A375 (cell line): ENCODE measurements around the gene IFNA21. TPM values are rescaled to one million over a fixed set of nuclear protein-coding genes. Genes with fewer than 3 reads are reported as not detected.

ENCODE experiments used
- small RNA-seq: library from RNA; depleted of rRNA; stranded (forward); fragments of <200 nt; gene quantifications from one replicate; pipeline ENCODE3, GENCODE V24; 2014
- total RNA-seq: library from RNA; depleted of rRNA; stranded (reverse); fragments of >200 nt; shearing (Covaris generic); gene quantifications from 2 replicates; pipeline ENCODE4 v1.2.3, GENCODE V29; 2014; rRNA removed

IFNA21 gene
- total RNA-seq: not detected in 2 replicates

DNA sequence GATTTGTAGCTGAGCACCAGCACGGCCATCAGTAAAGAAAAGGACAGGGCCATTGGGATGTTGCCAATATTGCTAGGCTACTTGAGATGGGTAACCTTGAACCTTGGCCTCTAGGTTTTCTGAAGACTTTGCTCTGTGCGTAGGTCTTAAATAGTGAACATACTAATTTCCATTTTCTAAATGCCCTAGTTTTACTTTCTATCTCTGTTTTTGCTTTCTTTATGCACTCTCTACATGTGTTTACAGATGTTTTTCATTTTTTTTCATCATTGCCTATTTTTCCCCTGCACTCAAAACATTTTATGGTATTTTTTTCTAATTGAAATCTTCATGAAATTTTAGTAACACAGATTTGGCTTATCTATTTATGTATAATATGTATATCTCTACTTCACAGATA lies at the start of gene IFNA21:
IFNA21 (minus strand) TSS at position 101 of the 400 bp plus-strand sequence; CDS start at position 53, 48 bp downstream.

DNA sequence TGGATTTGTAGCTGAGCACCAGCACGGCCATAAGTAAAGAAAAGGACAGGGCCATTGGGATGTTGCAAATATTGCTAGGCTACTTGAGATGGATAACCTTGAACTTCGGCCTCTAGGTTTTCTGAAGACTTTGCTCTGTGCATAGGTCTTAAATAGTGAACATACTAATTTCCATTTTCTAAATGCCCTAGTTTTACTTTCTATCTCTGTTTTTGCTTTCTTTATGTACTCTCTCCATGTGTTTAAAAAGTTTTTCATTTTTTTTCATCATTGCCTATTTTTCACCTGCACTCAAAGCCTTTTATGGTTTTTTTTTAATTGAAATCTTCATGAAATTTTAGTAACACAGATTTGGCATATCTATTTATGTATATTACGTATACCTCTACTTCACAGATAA lies 40.6 kb upstream of the IFNA21 start, which contains the start of gene IFNA10:
IFNA10 (minus strand) TSS at position 101 of the 400 bp plus-strand sequence; CDS start at position 55, 46 bp downstream.

DNA sequence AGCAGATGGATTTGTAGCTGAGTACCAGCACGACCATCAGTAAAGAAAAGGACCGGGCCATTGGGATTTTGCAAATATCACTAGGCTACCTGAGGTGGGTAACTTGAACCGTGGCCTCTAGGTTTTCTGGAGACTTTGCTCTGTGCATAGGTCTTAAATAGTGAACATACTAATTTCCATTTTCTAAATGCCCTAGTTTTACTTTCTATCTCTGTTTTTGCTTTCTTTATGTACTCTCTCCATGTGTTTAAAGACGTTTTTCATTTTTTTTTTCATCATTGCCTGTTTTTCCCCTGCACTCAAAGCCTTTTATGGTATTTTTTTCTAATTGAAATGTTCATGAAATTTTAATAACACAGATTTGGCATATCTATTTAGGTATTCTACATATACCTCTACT lies 35.6 kb upstream of the IFNA21 start, which contains the start of gene IFNA7:
IFNA7 (minus strand) TSS at position 101 of the 400 bp plus-strand sequence; CDS start at position 61, 40 bp downstream.

DNA sequence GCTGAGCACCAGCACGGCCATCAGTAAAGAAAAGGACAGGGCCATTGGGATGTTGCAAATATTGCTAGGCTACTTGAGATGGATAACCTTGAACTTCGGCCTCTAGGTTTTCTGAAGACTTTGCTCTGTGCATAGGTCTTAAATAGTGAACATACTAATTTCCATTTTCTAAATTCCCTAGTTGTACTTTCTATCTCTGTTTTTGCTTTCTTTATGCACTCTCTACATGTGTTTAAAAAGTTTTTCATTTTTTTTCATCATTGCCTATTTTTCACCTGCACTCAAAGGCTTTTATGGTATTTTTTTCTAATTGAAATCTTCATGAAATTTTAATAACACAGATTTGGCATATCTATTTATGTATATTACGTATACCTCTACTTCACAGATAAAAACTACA lies 21.0 kb upstream of the IFNA21 start, which contains the start of gene IFNA4:
IFNA4 (minus strand) TSS at position 101 of the 400 bp plus-strand sequence; CDS start at position 45, 56 bp downstream.

DNA sequence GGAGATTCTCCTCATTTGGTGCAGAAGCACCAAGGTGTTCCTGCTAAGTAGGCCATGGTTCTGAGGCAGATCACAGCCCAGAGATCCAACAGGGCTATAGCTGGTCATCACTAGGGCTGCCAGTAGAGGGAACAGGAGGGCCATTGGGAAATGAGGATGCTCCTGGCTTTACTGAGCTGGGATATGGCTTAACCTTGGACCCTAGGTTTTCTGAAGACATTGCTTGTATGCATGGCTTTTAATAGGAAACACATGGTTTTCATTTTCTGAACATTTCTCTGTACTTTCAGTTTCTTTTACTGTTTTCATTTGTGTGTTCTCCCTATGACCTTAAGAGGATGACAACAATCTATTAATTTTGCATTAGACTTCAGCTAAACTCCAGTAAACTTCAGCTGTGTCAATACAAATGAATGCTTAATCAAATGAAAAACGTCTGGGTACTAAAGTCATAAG lies 25.0 kb downstream of the IFNA21 start, which contains the start of gene IFNW1:
IFNW1 (minus strand) TSS at position 406 of the 456 bp plus-strand sequence; CDS start at position 144, 262 bp downstream.

Small RNA genes within 50 kb of the gene (small RNA-seq; reads per million reads assigned to genes)
- gene RF00019: not detected

Other genes with a start within 250 kb of the IFNA21 start
- gene HACD4, start 135.0 kb downstream of the IFNA21 start, total RNA-seq: not detected in 2 replicates
- gene IFNB1, start 88.7 kb downstream of the IFNA21 start, total RNA-seq: not detected in 2 replicates
- gene IFNW1, start 24.8 kb downstream of the IFNA21 start, total RNA-seq: not detected in 2 replicates
- not detected in 2 replicates for gene IFNA4, start 20.9 kb upstream of the IFNA21 start, total RNA-seq
- not detected in 2 replicates for gene IFNA7, start 35.5 kb upstream of the IFNA21 start, total RNA-seq
- not detected in 2 replicates for gene IFNA10, start 40.5 kb upstream of the IFNA21 start, total RNA-seq
- not detected in 2 replicates for gene IFNA16, start 50.7 kb upstream of the IFNA21 start, total RNA-seq
- gene IFNA17, start 61.6 kb upstream of the IFNA21 start, total RNA-seq: not detected in 2 replicates
- not detected in 2 replicates for gene IFNA14, start 73.3 kb upstream of the IFNA21 start, total RNA-seq
- gene IFNA5, start 138.7 kb upstream of the IFNA21 start, total RNA-seq: not detected in 2 replicates
- 18.4 and 20.8 TPM in 2 replicates for gene KLHL9, start 168.7 kb upstream of the IFNA21 start, total RNA-seq
- not detected in 2 replicates for gene IFNA6, start 184.2 kb upstream of the IFNA21 start, total RNA-seq
- not detected in 2 replicates for gene IFNA13, start 201.4 kb upstream of the IFNA21 start, total RNA-seq
- not detected in 2 replicates for gene IFNA2, start 218.7 kb upstream of the IFNA21 start, total RNA-seq
- gene IFNA8, start 242.5 kb upstream of the IFNA21 start, total RNA-seq: not detected in 2 replicates